IMR-90 (cell line): ENCODE measurements around the gene DNASE2B. TPM values are rescaled to one million over a fixed set of nuclear protein-coding genes. Genes with fewer than 3 reads are reported as not detected.

ENCODE experiments used
- ATAC-seq: fragments of 200-7000 bp; cut with Tn5 transposase; 2 replicates; pipeline ENCODE4 v1.9.1; 2020; ENCODE audit warnings: low read depth, mild to moderate bottlenecking, moderate library complexity
- BruUV-seq: library from RNA; stranded (reverse); fragments of 400-500 nt; replicated peaks from 2 replicates; lab custom pipeline; 2021; lab: Mats Ljungman, UMichigan
- CTCF ChIA-PET: fragments of 300-600 bp; formaldehyde crosslinking; extraction: SDS; loops from one replicate; lab custom pipeline; 2021; ENCODE audit warnings: antibody characterized with exemption; lab: Yijun Ruan, JAX
- POLR2A ChIA-PET: fragments of 300-600 bp; sonication (Branson Sonifier 250); formaldehyde crosslinking; loops from one replicate; lab custom pipeline; 2022; ENCODE audit warnings: antibody characterized with exemption; ENCODE audit not compliant: unreplicated experiment; lab: Charles Lee
- DNase-seq: peaks from one replicate; pipeline ENCODE4 v3.0.0; 2013
- H2AFZ ChIP-seq: replicated peaks from 2 replicates; pipeline ENCODE3; 2013; ENCODE audit warnings: low read length, mild to moderate bottlenecking; ENCODE audit not compliant: poor library complexity
- H2AK5ac ChIP-seq: 2 replicates; pipeline ENCODE4 v1.6.1; 2013; ENCODE audit warnings: low read depth, low read length, inconsistent platforms
- H2AK9ac ChIP-seq: replicated peaks from 2 replicates; pipeline ENCODE3; 2013; ENCODE audit warnings: mild to moderate bottlenecking, low read depth, low read length, moderate library complexity; ENCODE audit not compliant: poor library complexity
- H2BK120ac ChIP-seq: 2 replicates; pipeline ENCODE4 v1.6.1; 2013; ENCODE audit warnings: low read depth, low read length, inconsistent platforms
- H2BK15ac ChIP-seq: 3 replicates; pipeline ENCODE4 v1.6.1; 2013; ENCODE audit warnings: low read depth, low read length, inconsistent platforms
- H2BK20ac ChIP-seq: 2 replicates; pipeline ENCODE4 v1.6.1; 2013; ENCODE audit warnings: low read depth, mild to moderate bottlenecking, inconsistent platforms, low read length, moderate library complexity
- H2BK5ac ChIP-seq: 2 replicates; pipeline ENCODE4 v1.6.1; 2013; ENCODE audit warnings: mild to moderate bottlenecking, low read depth, low read length, inconsistent platforms; ENCODE audit not compliant: poor library complexity, severe bottlenecking
- H3K14ac ChIP-seq: replicated peaks from 2 replicates; pipeline ENCODE4 v1.6.1; 2013; ENCODE audit warnings: low read depth, low read length, inconsistent platforms
- H3K18ac ChIP-seq: 2 replicates; pipeline ENCODE4 v1.6.1; 2013; ENCODE audit warnings: low read depth, low read length, control low read depth
- H3K23ac ChIP-seq: 2 replicates; pipeline ENCODE4 v1.6.1; 2013; ENCODE audit warnings: low read depth, low read length, inconsistent platforms
- H3K27ac ChIP-seq: 2 replicates; pipeline ENCODE4 v1.5.1; 2013; ENCODE audit warnings: mild to moderate bottlenecking, control low read depth, low read length; ENCODE audit not compliant: insufficient read depth
- H3K27me3 ChIP-seq: 2 replicates; pipeline ENCODE4 v1.6.1; 2013; ENCODE audit warnings: low read length; ENCODE audit not compliant: control insufficient read depth, insufficient read depth
- H3K36me3 ChIP-seq: 2 replicates; pipeline ENCODE4 v1.6.1; 2013; ENCODE audit warnings: low read length, mixed read lengths; ENCODE audit not compliant: control insufficient read depth, insufficient read depth
- H3K4ac ChIP-seq: 2 replicates; pipeline ENCODE4 v1.6.1; 2013; ENCODE audit warnings: low read depth, low read length, inconsistent platforms
- H3K4me1 ChIP-seq: 2 replicates; pipeline ENCODE4 v1.6.1; 2013; ENCODE audit warnings: low read length, mixed read lengths; ENCODE audit not compliant: control insufficient read depth, insufficient read depth
- H3K4me2 ChIP-seq: 2 replicates; pipeline ENCODE4 v1.6.1; 2013; ENCODE audit warnings: low read depth, mild to moderate bottlenecking, control low read depth, low read length, moderate library complexity
- H3K4me3 ChIP-seq: 2 replicates; pipeline ENCODE4 v1.5.1; 2013; ENCODE audit warnings: low read depth, mild to moderate bottlenecking, control low read depth, low read length, moderate library complexity; ENCODE audit not compliant: insufficient read depth
- H3K56ac ChIP-seq: 2 replicates; pipeline ENCODE4 v1.6.1; 2013; ENCODE audit warnings: low read length, inconsistent platforms; ENCODE audit not compliant: insufficient read depth; ENCODE audit errors: extremely low read depth
- H3K79me1 ChIP-seq, 2 experiments: 2 replicates each; pipeline ENCODE4 v1.6.1; 2013; ENCODE audit warnings: low read length in 2 of 2, inconsistent platforms in 1 of 2, low read depth in 1 of 2
- H3K9ac ChIP-seq: 2 replicates; pipeline ENCODE4 v1.6.1; 2013; ENCODE audit warnings: low read depth, low read length, control low read depth
- H3K9me1 ChIP-seq: 2 replicates; pipeline ENCODE4 v1.6.1; 2013; ENCODE audit warnings: low read length, inconsistent platforms; ENCODE audit not compliant: insufficient read depth
- H3K9me3 ChIP-seq: 2 replicates; pipeline ENCODE4 v1.6.1; 2013; ENCODE audit warnings: low read length; ENCODE audit not compliant: control insufficient read depth, insufficient read depth
- H4K20me1 ChIP-seq: 2 replicates; pipeline ENCODE4 v1.6.1; 2013; ENCODE audit warnings: low read length, inconsistent platforms; ENCODE audit not compliant: insufficient read depth
- H4K5ac ChIP-seq: 2 replicates; pipeline ENCODE4 v1.6.1; 2013; ENCODE audit warnings: mild to moderate bottlenecking, low read depth, low read length, control low read depth
- H4K8ac ChIP-seq, 2 experiments: 2 replicates each; pipeline ENCODE4 v1.6.1; 2013; ENCODE audit warnings: low read depth in 2 of 2, low read length in 2 of 2, control low read depth in 1 of 2, inconsistent platforms in 1 of 2
- H4K91ac ChIP-seq: 2 replicates; pipeline ENCODE4 v1.6.1; 2013; ENCODE audit warnings: low read depth, low read length, inconsistent platforms; ENCODE audit not compliant: insufficient read depth
- FOS ChIP-seq: fragments of 150-350 bp; IDR thresholded peaks from 2 replicates; pipeline ENCODE4 v1.6.1; 2016; ENCODE audit warnings: low read depth, low read length
- NFE2L2 ChIP-seq: fragments of 150-350 bp; IDR thresholded peaks from 2 replicates; pipeline ENCODE4 v1.6.1; 2016; ENCODE audit warnings: low read depth, mild to moderate bottlenecking, low read length
- POLR2A ChIP-seq: IDR thresholded peaks from 2 replicates; pipeline ENCODE4 v1.6.1; 2012; ENCODE audit warnings: mild to moderate bottlenecking, low read depth, low read length
- RAD21 ChIP-seq: IDR thresholded peaks from 2 replicates; pipeline ENCODE4 v1.6.1; 2012; ENCODE audit warnings: low read length, improper control_type of control experiment
- WGBS, 2 experiments: methylation state at CpG; one replicate each; pipeline versions ENCODE4 v1.1.5 to v1.1.7; 2013; ENCODE audit warnings: missing lambda C conversion rate in 2 of 2; ENCODE audit not compliant: insufficient read length in 1 of 2; ENCODE audit errors: extremely low coverage in 2 of 2; 5-methylcytosine and 5-hydroxymethylcytosine counted together
- dilution Hi-C: fragments of 300-500 bp; cut with HindIII; formaldehyde crosslinking; loops from one replicate; pipeline ENCODE4 v1.14.3; 2018; ENCODE audit warnings: low sequenced_read_pairs; ENCODE audit not compliant: unreplicated experiment
- in situ Hi-C: fragments of 300-500 bp; cut with MboI; formaldehyde crosslinking; loops from 3 replicates; pipeline ENCODE4 v1.14.3; 2019; ENCODE audit warnings: low sequenced_read_pairs, inconsistent platforms, mixed read lengths
- intact Hi-C: fragments of 100-400 bp; cut with micrococcal nuclease; formaldehyde crosslinking; loops from 2 replicates; pipeline ENCODE4 v1.10.0; 2022
- polyA plus RNA-seq, 3 experiments: library from polyadenylated mRNA; depleted of rRNA; stranded (reverse); fragments of >200 nt; gene quantifications; 2 replicates each; pipeline ENCODE4 v1.2.3, GENCODE V29; 2012; ENCODE audit warnings: low replicate concordance in 1 of 3
- total RNA-seq: library from RNA; depleted of rRNA; stranded (reverse); fragments of >200 nt; gene quantifications from 2 replicates; pipeline ENCODE4 v1.2.3, GENCODE V29; 2012

DNASE2B gene
- total and polyA plus RNA-seq, 2 of the 4 experiments (the other 2 are of a cell fraction): not detected

- H2BK15ac ChIP-seq: no peak overlapping the region
- H2BK120ac ChIP-seq: peak overlapping the region; percentile 53; the same call in 1 of the 2 replicates
- no peak overlapping the region for H4K8ac ChIP-seq
- H3K4ac ChIP-seq: no peak overlapping the region
- H3K18ac ChIP-seq: peak overlapping the region; percentile 29; the same call in 1 of the 2 replicates
- no peak overlapping the region for H4K5ac ChIP-seq
- peaks cover 6% of the 10 kb centered on the region for H3K9me1 ChIP-seq
- no peaks in the 10 kb centered on the region for H4K20me1 ChIP-seq
- H2BK20ac ChIP-seq: no peak overlapping the region
- H3K23ac ChIP-seq: no peak overlapping the region
- H2AK9ac ChIP-seq: no peak overlapping the region
- no peaks in the 10 kb centered on the region for H3K79me1 ChIP-seq
- WGBS, 2 experiments: no CpG with 5 or more reads among the region's 2 CpGs
- H2BK5ac ChIP-seq: peak overlapping the region; percentile 53
- ChIA-PET POLR2A (no interaction called here), CTCF (interaction anchor here (0.6 kb wide), 2 partner anchors 8 to 36 kb away, joined by 3 read pairs; no protein-coding TSS in a partner anchor)
- H2AK5ac ChIP-seq: no peak overlapping the region
- H4K91ac ChIP-seq: no peak overlapping the region
- no peak overlapping the region for H3K56ac ChIP-seq
- H3K4me2 ChIP-seq: no peak overlapping the region; the same call in 1 of the 2 replicates
- no TSS peak for BruUV-seq
- H3K27ac ChIP-seq: no peak overlapping the region
- intact Hi-C loops: no loop called here
- H3K27me3 ChIP-seq: no peaks in the 10 kb centered on the region
- in situ Hi-C loops: no loop called here
- ATAC-seq: no peak
- TF ChIP-seq RAD21 (no peak), NFE2L2 (0 out of 2 replicates have a peak, but pooled peaks have one; percentile 16), POLR2A (no peak), FOS (peak; percentile 49)
- no peak overlapping the region for H2AFZ ChIP-seq
- no peak overlapping the region for H3K4me3 ChIP-seq
- no peaks in the 10 kb centered on the region for H3K9me3 ChIP-seq
- H3K9ac ChIP-seq: no peak overlapping the region
- DNase-seq: peak; percentile 41
- peaks cover 12% of the 10 kb centered on the region for H3K4me1 ChIP-seq
- H3K36me3 ChIP-seq: no peaks in the 10 kb centered on the region
- H3K14ac ChIP-seq: no peak overlapping the region
- dilution Hi-C loops: no loop called here
Observed at GRCh38 chr1:84415396-84415795, 17.1 kb downstream of the DNASE2B start.
